ENCODE measurements around the gene GLIS1. TPM values are rescaled to one million over a fixed set of nuclear protein-coding genes. Genes with fewer than 3 reads are reported as not detected.

Gene GLIS1
- total RNA-seq, 1 experiment from 2014 or later, result 0.28 TPM

- Histone ChIP-seq H4K91ac (ENCODE audit: insufficient read length, low read depth, low read length) (no peak overlapping the region), H2BK12ac (ENCODE audit: insufficient read length, low read depth, low read length) (no peak overlapping the region), H3K4me2 (ENCODE audit: insufficient read depth, insufficient read length, low read length) (no peak overlapping the region), H3K9me3 (ENCODE audit: control insufficient read depth, low read depth, low read length) (peaks cover under 1% of the 10 kb centered on the region), H3K27me3 (ENCODE audit: insufficient read depth, low read length) (no peaks in the 10 kb centered on the region), H2BK5ac (ENCODE audit: insufficient read length, low read length) (no peak overlapping the region), H4K8ac (replicated peaks; ENCODE audit: insufficient read length, low read depth, low read length) (no peak overlapping the region), H3K23ac (ENCODE audit: insufficient read length, low read depth, low read length) (no peak overlapping the region), H3K79me2 (ENCODE audit: insufficient read depth, low read length) (no peaks in the 10 kb centered on the region), H3K23me2 (ENCODE audit: insufficient read length, low read depth, low read length, poor library complexity, severe bottlenecking) (no peaks in the 10 kb centered on the region), H2BK15ac (ENCODE audit: low read depth, low read length) (no peak overlapping the region), H3K4me1 (ENCODE audit: insufficient read depth, low read length) (no peaks in the 10 kb centered on the region; the same call in 1 of the 2 replicates), H3K18ac (ENCODE audit: insufficient read length, low read depth, low read length) (no peak overlapping the region), H3K27ac (ENCODE audit: insufficient read length, low read depth, low read length) (no peak overlapping the region), H2BK120ac (ENCODE audit: low read depth, low read length, poor library complexity, severe bottlenecking) (no peak overlapping the region), H2BK20ac (ENCODE audit: low read depth, low read length, poor library complexity, severe bottlenecking) (no peak overlapping the region), H3K9ac (ENCODE audit: extremely low read depth, insufficient read length, low read length) (no peak overlapping the region), H4K20me1 (ENCODE audit: control insufficient read depth, insufficient read depth, insufficient read length) (no peaks in the 10 kb centered on the region), H2AFZ (ENCODE audit: low read length) (no peak overlapping the region), H3K79me1 (ENCODE audit: insufficient read depth, low read depth, low read length, poor library complexity, severe bottlenecking) (no peaks in the 10 kb centered on the region), H4K5ac (ENCODE audit: insufficient read length, low read depth, low read length) (no peak overlapping the region), H3K56ac (ENCODE audit: insufficient read length, low read depth, low read length) (no peak overlapping the region), H3K4ac (ENCODE audit: low read depth, low read length) (no peak overlapping the region), H3T11ph (ENCODE audit: low read length) (no peak overlapping the region), H2AK5ac (ENCODE audit: insufficient read length, low read length) (no peak overlapping the region), H3K14ac (ENCODE audit: insufficient read depth, low read length) (no peak overlapping the region)
- Mint-ChIP-seq H3K36me3 (ENCODE audit: insufficient read depth in 1 of 3, low read depth in 3 of 3) (peaks cover under 1 to 3% (median 2%) of the 10 kb centered on the region in 3 experiments; a peak in 3 of 7 replicates), H3K27ac (no peak overlapping the region), H3K9me3 (peaks cover 5% of the 10 kb centered on the region in 2 experiments), H3K4me1 (peaks cover 8 to 17% of the 10 kb centered on the region in 2 experiments), H3K27me3 (ENCODE audit: low read depth) (peaks cover 9% of the 10 kb centered on the region), H3K4me3 (no peak overlapping the region)
- no peak for DNase-seq
- TF ChIP-seq CTCF (conservative IDR thresholded peaks at IDR 0.05), result no peak
- no CpG with 5 or more reads among the region's 5 CpGs for WGBS (ENCODE audit: extremely low coverage, insufficient read length, low lambda C conversion rate)
Measured at GRCh38 chr1:53616511-53616910, 122.5 kb downstream of the GLIS1 start.
